ENCODE results near the gene PRR3. TPM values are rescaled to one million over a fixed set of nuclear protein-coding genes. Genes with fewer than 3 reads are reported as not detected.

Gene PRR3
- total RNA-seq, 1 experiment from 2014 or later: 16.5 TPM

- intact Hi-C loops (cut with micrococcal nuclease; ENCODE audit: unreplicated experiment): loop anchor here (1.0 kb wide), 1 partner anchor 61 kb away; no protein-coding TSS in a partner anchor
- H3K4me1 ChIP-seq (ENCODE audit: control insufficient read depth, insufficient read depth, low read length): no peaks in the 10 kb centered on the region; the same call in 1 of the 2 replicates
- H3K27ac ChIP-seq (ENCODE audit: low read length): no peak overlapping the region
- in situ Hi-C loops (cut with HindIII; ENCODE audit: low pct_unique_long_range_greater_than_20kb, low sequenced_read_pairs): loop anchor here (5.0 kb wide), 1 partner anchor 42 kb away; no protein-coding TSS in a partner anchor
- DNase-seq (ENCODE audit: low read depth, low spot score) (peak; percentile 48), ATAC-seq (peak; percentile 79)
- no peaks in the 10 kb centered on the region for H3K27me3 ChIP-seq (ENCODE audit: control insufficient read depth, insufficient read depth, low read length)
- no TSS peak for BruUV-seq (replicated peaks)
- TF ChIP-seq CTCF (IDR thresholded peaks at IDR 0.05) (peak; percentile 85), POLR2AphosphoS5 (IDR thresholded peaks at IDR 0.05; ENCODE audit: low read depth, low read length) (no peak), REST (IDR thresholded peaks at IDR 0.05; ENCODE audit: insufficient read depth in 1 of 2, low read depth in 2 of 2, low read length in 1 of 2) (no peak)
- H3K4me3 ChIP-seq (ENCODE audit: low read depth in 2 of 2, low read length in 2 of 2): no peak overlapping the region
- CTCF ChIA-PET: interaction anchor here (0.5 to 1.7 kb wide), 10 partner anchors 10 to 204 kb away, joined by 3 to 17 read pairs (median 4); no protein-coding TSS in a partner anchor
- no peaks in the 10 kb centered on the region for H3K36me3 ChIP-seq (ENCODE audit: control insufficient read depth, insufficient read depth, low read length)
- H3K9me3 ChIP-seq (ENCODE audit: control insufficient read depth, insufficient read depth, low read depth, low read length): no peaks in the 10 kb centered on the region
- POLR2A ChIA-PET: interaction anchor here (0.6 to 1.0 kb wide), 3 partner anchors 13 to 222 kb away, joined by 3 to 9 read pairs (median 9); partner anchors contain the start of gene PRR3
Observed at GRCh38 chr6:30544666-30545272, 12.3 kb upstream of the PRR3 start.

- H3K9me3 ChIP-seq (ENCODE audit: control insufficient read depth, insufficient read depth, low read depth, low read length): no peaks in the 10 kb centered on the region
- H3K36me3 ChIP-seq (ENCODE audit: control insufficient read depth, insufficient read depth, low read length): peaks cover 1% of the 10 kb centered on the region; the same call in 1 of the 2 replicates
- POLR2A ChIA-PET: no interaction called here
- intact Hi-C loops (cut with micrococcal nuclease; ENCODE audit: unreplicated experiment) (no loop called here), in situ Hi-C loops (cut with HindIII; ENCODE audit: low pct_unique_long_range_greater_than_20kb, low sequenced_read_pairs) (no loop called here)
- no peaks in the 10 kb centered on the region for H3K27me3 ChIP-seq (ENCODE audit: control insufficient read depth, insufficient read depth, low read length)
- H3K4me1 ChIP-seq (ENCODE audit: control insufficient read depth, insufficient read depth, low read length): no peaks in the 10 kb centered on the region
- no peak for TF ChIP-seq CTCF (IDR thresholded peaks at IDR 0.05)
- no peak for TF ChIP-seq SIN3A (IDR thresholded peaks at IDR 0.05; ENCODE audit: borderline replicate concordance, insufficient read depth, low read depth, low read length)
- TF ChIP-seq REST (IDR thresholded peaks at IDR 0.05; ENCODE audit: insufficient read depth in 1 of 2, low read depth in 2 of 2, low read length in 1 of 2): no peak
- no peak for TF ChIP-seq POLR2AphosphoS5 (IDR thresholded peaks at IDR 0.05; ENCODE audit: low read depth, low read length)
- no peak for TF ChIP-seq TCF7L2 (IDR thresholded peaks at IDR 0.05; ENCODE audit: low read depth, low read length)
- CTCF ChIA-PET: no interaction called here
- H3K4me3 ChIP-seq (ENCODE audit: low read depth in 2 of 2, low read length in 2 of 2): no peak overlapping the region
- no peak overlapping the region for H3K27ac ChIP-seq (ENCODE audit: low read length)
- ATAC-seq (no peak), DNase-seq (ENCODE audit: low read depth, low spot score) (no peak)
- BruUV-seq (replicated peaks): no TSS peak
Observed at GRCh38 chr6:30547454-30547853, 9.6 kb upstream of the PRR3 start.

Data from Panc1 (cell line).